COR-L47 (cell line): ENCODE measurements around the gene SPRING1.

Source experiments
- DNase-seq: peaks from one replicate; lab custom pipeline; 2025; lab: John Stamatoyannopoulos, UW

SPRING1 gene

GRCh38 chr12:116708826-116709756 lies 28.8 kb downstream of the SPRING1 start:
- peak; percentile 73 for DNase-seq

GRCh38 chr12:116707751-116708150 lies 30.1 kb downstream of the SPRING1 start:
- no peak for DNase-seq

GRCh38 chr12:116703214-116703795 lies 34.6 kb downstream of the SPRING1 start:
- DNase-seq = peak; percentile 23

- DNase-seq = no peak
Observed at GRCh38 chr12:116701432-116701831, 36.4 kb downstream of the SPRING1 start.

- DNase-seq = no peak
Observed at GRCh38 chr12:116700066-116700465, 37.8 kb downstream of the SPRING1 start.

GRCh38 chr12:116698554-116699075 lies 39.3 kb downstream of the SPRING1 start:
- no peak for DNase-seq

GRCh38 chr12:116698116-116698515 lies 39.8 kb downstream of the SPRING1 start:
- DNase-seq = peak; percentile 60

- peak; percentile 60 for DNase-seq
Observed at GRCh38 chr12:116697716-116698115, 40.2 kb downstream of the SPRING1 start.

GRCh38 chr12:116697305-116697704 lies 40.6 kb downstream of the SPRING1 start:
- peak; percentile 60 for DNase-seq

- DNase-seq = no peak
Observed at GRCh38 chr12:116695464-116695725, 42.5 kb downstream of the SPRING1 start.

- DNase-seq = no peak
Observed at GRCh38 chr12:116694653-116695463, 43.0 kb downstream of the SPRING1 start.

GRCh38 chr12:116693286-116694227 lies 44.3 kb downstream of the SPRING1 start:
- DNase-seq = peak; percentile 74

GRCh38 chr12:116692605-116693004 lies 45.3 kb downstream of the SPRING1 start:
- no peak for DNase-seq

- no peak for DNase-seq
Observed at GRCh38 chr12:116691636-116692035, 46.2 kb downstream of the SPRING1 start.

GRCh38 chr12:116691205-116691604 lies 46.7 kb downstream of the SPRING1 start:
- no peak for DNase-seq

- DNase-seq = no peak
Observed at GRCh38 chr12:116689979-116690744, 47.7 kb downstream of the SPRING1 start.

- no peak for DNase-seq
Observed at GRCh38 chr12:116689521-116689920, 48.3 kb downstream of the SPRING1 start.
